ENCODE results near the gene HUS1.
"Not testable (repeated sequence)": the region's sequence is repeated elsewhere in the genome, so short reads cannot be mapped to it uniquely, and the experiment has no call there.

The HUS1 gene

DNA sequence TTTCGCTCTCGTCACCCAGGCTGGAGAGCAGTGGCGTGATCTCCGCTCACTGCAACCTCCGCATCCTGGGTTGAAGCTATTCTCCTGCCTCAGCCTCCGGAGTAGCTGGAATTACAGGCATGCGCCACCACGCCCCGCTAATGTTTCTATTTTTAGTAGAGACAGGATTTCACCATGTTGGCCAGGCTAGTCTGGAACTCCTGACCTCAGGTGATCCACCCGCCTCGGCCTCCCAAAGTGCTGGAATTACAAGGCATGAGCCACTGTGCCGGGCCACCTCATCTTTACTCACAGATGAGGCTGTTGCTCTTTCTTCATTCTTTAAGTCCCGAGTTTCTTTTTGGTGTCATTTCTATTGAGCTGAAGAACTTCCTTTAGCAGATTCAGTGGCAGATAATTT is 20.7 kb upstream of the HUS1 start:
- not testable (repeated sequence) for H3K36me3 ChIP-seq (ENCODE audit: control insufficient read depth in 1 of 2, insufficient read depth in 2 of 2, low read length in 2 of 2); H3K27me3 ChIP-seq (ENCODE audit: low read depth, low read length); H3K27ac ChIP-seq (ENCODE audit: low read length); H3K9me3 ChIP-seq (ENCODE audit: control insufficient read depth in 1 of 2, low read length in 2 of 2); H3K4me1 ChIP-seq (ENCODE audit: control insufficient read depth in 1 of 2, insufficient read depth in 2 of 2, low read length in 2 of 2); H3K4me3 ChIP-seq (ENCODE audit: low read depth in 1 of 2, low read length in 2 of 2)

DNA sequence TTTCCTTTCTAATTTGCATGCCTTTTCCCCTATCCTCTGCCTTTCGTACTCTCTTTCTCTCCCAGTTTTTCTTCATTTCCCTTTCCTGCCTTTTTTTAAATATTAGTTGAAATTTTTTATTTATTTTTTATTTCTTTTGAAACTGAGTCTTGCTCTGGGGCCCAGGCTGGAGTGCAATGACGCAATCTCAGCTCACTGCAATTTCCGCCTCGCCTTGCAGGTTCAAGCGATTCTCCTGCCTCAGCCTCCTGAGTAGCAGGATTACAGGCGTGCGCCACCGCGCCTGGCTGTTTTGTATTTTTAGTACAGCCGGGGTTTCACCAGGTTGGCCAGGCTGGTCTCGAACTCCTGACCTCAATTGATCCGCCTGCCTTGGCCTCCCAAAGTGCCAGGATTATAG is 20.0 kb upstream of the HUS1 start:
- no peaks in the 10 kb centered on the region for H3K4me1 ChIP-seq (ENCODE audit: control insufficient read depth in 1 of 2, insufficient read depth in 2 of 2, low read length in 2 of 2)
- H3K27ac ChIP-seq (ENCODE audit: low read length): no peak overlapping the region
- no peaks in the 10 kb centered on the region for H3K36me3 ChIP-seq (ENCODE audit: control insufficient read depth in 1 of 2, insufficient read depth in 2 of 2, low read length in 2 of 2)
- no peaks in the 10 kb centered on the region for H3K9me3 ChIP-seq (ENCODE audit: control insufficient read depth in 1 of 2, low read length in 2 of 2)
- H3K27me3 ChIP-seq (ENCODE audit: low read depth, low read length): no peaks in the 10 kb centered on the region
- no peak overlapping the region for H3K4me3 ChIP-seq (ENCODE audit: low read depth in 1 of 2, low read length in 2 of 2)

DNA sequence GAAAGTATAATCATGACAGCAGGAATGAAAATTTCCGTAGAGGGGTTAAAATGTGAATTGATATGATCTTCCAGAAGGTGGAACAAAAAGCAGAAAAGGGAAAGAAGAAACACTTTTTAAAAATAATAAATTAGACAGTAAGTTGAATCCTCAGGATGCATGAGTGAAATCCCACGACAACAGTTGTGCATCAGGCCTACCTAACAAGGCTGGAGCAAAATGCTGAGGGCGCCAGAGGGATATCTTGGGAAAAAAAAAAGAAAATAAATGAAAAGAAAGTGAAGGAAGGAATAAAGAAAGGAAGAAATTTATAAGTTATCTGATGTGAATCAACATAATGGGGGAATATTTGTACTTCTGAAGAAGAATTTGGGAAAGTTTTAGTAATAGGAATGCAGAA is 13.0 kb upstream of the HUS1 start:
- H3K9me3 ChIP-seq (ENCODE audit: control insufficient read depth in 1 of 2, low read length in 2 of 2): no peaks in the 10 kb centered on the region
- no peaks in the 10 kb centered on the region for H3K36me3 ChIP-seq (ENCODE audit: control insufficient read depth in 1 of 2, insufficient read depth in 2 of 2, low read length in 2 of 2)
- no peaks in the 10 kb centered on the region for H3K4me1 ChIP-seq (ENCODE audit: control insufficient read depth in 1 of 2, insufficient read depth in 2 of 2, low read length in 2 of 2)
- no peaks in the 10 kb centered on the region for H3K27me3 ChIP-seq (ENCODE audit: low read depth, low read length)
- peak overlapping the region; percentile 75 for H3K27ac ChIP-seq (ENCODE audit: low read length)
- peak overlapping the region; percentile 69 to 70 for H3K4me3 ChIP-seq (ENCODE audit: low read depth in 1 of 2, low read length in 2 of 2)

DNA sequence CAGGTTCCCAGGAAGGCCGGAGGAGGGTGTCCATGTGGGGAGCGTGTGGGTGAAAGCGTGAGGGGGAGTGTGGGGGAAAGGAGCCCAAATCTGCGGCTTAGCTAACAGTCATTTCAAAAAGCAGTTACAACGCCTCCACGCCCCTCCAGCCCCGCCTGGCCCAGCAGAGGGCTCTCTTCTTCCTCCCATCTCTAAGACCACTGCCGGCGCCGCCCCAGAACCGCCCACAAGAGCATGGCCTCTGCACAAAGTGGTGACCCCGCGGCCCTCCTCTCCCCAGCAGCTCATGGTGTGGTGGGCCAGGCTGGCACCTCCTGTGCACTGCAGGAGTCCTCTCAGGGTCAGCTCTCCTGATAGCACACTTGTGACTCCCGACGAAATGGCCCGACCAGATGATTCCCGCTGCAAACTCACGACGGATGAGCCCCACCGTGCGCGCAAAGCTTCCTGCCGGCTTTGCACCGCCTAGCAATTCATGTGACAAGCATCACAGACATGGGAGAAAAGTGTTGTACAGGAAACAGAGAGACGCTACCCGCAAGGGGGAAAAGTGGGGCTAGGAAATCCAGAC is 12.4 kb upstream of the HUS1 start:
- H3K4me3 ChIP-seq (ENCODE audit: low read depth in 1 of 2, low read length in 2 of 2): peak overlapping the region; percentile 69 to 70
- H3K27me3 ChIP-seq (ENCODE audit: low read depth, low read length): no peaks in the 10 kb centered on the region
- H3K27ac ChIP-seq (ENCODE audit: low read length): peak overlapping the region; percentile 75
- no peaks in the 10 kb centered on the region for H3K9me3 ChIP-seq (ENCODE audit: control insufficient read depth in 1 of 2, low read length in 2 of 2)
- no peaks in the 10 kb centered on the region for H3K4me1 ChIP-seq (ENCODE audit: control insufficient read depth in 1 of 2, insufficient read depth in 2 of 2, low read length in 2 of 2)
- H3K36me3 ChIP-seq (ENCODE audit: control insufficient read depth in 1 of 2, insufficient read depth in 2 of 2, low read length in 2 of 2): no peaks in the 10 kb centered on the region

DNA sequence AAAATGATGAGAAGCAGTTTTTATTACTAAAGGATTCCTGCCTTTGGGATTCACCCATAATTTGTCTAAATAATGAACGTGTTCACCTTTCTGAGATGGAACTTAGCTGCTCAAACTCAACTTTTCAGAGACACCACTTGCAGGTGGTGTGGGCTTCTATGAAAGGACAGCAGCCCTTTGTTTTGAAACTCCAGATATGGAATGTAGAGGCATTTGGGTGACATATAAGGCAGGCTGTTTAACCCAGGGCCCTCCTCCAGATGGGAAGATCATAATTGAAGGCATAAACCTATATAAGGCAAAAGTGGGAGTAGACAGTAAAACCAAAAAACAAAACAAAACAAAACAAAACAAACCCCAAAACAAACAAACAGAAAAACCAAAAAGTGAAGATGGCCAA is 11.9 kb upstream of the HUS1 start:
- Histone ChIP-seq H3K4me1 (ENCODE audit: control insufficient read depth in 1 of 2, insufficient read depth in 2 of 2, low read length in 2 of 2) (no peaks in the 10 kb centered on the region), H3K27ac (ENCODE audit: low read length) (no peak overlapping the region), H3K36me3 (ENCODE audit: control insufficient read depth in 1 of 2, insufficient read depth in 2 of 2, low read length in 2 of 2) (no peaks in the 10 kb centered on the region), H3K4me3 (ENCODE audit: low read depth in 1 of 2, low read length in 2 of 2) (peak overlapping the region in 1 of 2 donors; percentile 69), H3K9me3 (ENCODE audit: control insufficient read depth in 1 of 2, low read length in 2 of 2) (no peaks in the 10 kb centered on the region), H3K27me3 (ENCODE audit: low read depth, low read length) (no peaks in the 10 kb centered on the region)

DNA sequence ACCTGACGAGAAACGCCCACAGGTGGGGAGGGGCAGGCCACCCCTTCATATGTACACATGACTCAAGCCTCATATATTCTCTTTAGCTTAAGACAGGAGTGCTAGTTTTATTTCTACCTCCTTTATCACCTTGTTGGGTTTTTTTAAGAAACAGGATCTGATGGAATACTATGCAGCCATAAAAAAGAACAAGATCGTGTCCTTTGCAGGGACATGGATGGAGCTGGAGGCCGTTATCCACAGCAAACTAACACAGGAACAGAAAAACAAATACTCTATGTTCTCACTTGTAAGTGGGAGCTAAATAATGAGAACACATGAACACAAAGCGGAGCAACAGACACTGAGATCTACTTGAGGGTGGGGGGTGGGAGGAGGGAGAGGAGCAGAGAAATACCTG is 11.2 kb upstream of the HUS1 start:
- no peak overlapping the region for H3K4me3 ChIP-seq (ENCODE audit: low read depth in 1 of 2, low read length in 2 of 2)
- H3K4me1 ChIP-seq (ENCODE audit: control insufficient read depth in 1 of 2, insufficient read depth in 2 of 2, low read length in 2 of 2): no peaks in the 10 kb centered on the region
- H3K27ac ChIP-seq (ENCODE audit: low read length): no peak overlapping the region
- no peaks in the 10 kb centered on the region for H3K27me3 ChIP-seq (ENCODE audit: low read depth, low read length)
- no peaks in the 10 kb centered on the region for H3K9me3 ChIP-seq (ENCODE audit: control insufficient read depth in 1 of 2, low read length in 2 of 2)
- no peaks in the 10 kb centered on the region for H3K36me3 ChIP-seq (ENCODE audit: control insufficient read depth in 1 of 2, insufficient read depth in 2 of 2, low read length in 2 of 2)

DNA sequence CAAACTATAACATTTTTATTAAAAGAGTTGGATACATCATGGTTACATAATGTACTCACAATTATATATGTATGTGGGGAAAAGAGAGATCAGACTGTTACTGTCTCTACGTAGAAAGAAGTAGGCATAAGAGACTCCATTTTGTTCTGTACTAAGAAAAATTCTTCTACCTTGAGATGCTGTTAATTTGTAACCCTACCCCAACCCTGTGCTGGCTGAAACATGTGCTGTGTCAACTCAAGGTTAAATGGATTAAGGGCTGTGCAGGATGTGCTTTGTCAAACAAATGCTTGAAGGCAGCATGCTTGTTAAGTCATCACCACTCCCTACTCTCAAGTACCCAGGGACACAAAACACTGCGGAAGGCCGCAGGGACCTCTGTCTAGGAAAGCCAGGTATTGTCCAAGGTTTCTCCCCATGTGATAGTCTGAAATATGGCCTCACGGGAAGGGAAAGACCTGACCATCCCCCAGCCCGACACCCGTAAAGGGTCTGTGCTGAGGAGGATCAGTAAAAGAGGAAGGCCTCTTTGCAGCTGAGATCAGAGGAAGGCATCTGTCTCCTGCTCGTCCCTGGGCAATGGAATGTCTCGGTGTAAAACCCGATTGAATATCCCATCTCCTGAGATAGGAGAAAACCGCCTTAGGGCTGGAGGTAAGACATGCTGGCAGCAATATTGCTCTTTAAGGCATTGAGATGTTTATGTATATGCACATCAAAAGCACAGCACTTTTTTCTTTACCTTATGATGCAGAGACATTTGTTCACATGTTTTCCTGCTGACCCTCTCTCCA is 10.4 kb upstream of the HUS1 start:
- H3K4me1 ChIP-seq (ENCODE audit: control insufficient read depth in 1 of 2, insufficient read depth in 2 of 2, low read length in 2 of 2); H3K36me3 ChIP-seq (ENCODE audit: control insufficient read depth in 1 of 2, insufficient read depth in 2 of 2, low read length in 2 of 2); H3K9me3 ChIP-seq (ENCODE audit: control insufficient read depth in 1 of 2, low read length in 2 of 2): not testable (repeated sequence)

DNA sequence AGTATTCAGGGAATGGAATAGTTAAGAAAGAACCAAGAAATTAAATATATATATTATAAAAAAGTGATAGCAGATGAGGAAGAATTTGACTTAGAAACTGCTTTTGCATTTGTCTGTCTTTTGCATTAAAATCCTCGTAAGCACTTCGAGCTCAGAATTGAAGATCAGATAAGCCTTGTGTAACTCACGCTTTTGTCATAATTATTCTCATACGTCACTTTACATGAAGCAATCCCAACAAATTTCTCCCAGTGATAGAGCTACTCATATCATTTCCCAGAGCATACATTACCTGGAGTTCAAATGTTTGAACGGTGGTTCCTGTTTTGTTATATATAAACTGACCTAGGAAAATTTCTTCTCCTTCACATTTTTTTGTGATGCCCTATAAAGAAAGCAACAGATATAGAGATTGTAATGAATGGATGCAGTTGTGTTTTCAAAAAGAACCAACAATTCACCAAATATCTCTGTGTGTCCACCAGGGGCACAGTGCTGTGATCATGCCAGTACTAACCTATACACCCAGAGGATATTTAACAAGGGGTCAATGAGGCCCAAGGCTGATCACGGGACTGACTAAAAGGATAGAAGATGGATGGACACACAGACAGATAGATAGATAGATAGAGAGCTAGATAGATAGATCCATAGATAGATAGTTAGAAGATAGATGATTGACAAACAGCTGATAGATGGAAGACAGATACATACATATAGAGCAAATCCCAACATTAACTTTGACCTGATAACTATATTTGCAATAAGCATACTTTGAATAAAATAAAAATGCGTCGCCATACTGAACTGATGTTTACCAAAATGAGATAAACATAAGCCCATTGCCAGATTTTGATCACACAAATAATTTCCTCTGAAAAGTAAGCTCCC is 9.3 kb upstream of the HUS1 start:
- Histone ChIP-seq H3K27me3 (ENCODE audit: low read depth, low read length) (no peaks in the 10 kb centered on the region), H3K9me3 (ENCODE audit: control insufficient read depth in 1 of 2, low read length in 2 of 2) (no peaks in the 10 kb centered on the region), H3K4me3 (ENCODE audit: low read depth in 1 of 2, low read length in 2 of 2) (no peak overlapping the region), H3K4me1 (ENCODE audit: control insufficient read depth in 1 of 2, insufficient read depth in 2 of 2, low read length in 2 of 2) (no peaks in the 10 kb centered on the region), H3K36me3 (ENCODE audit: control insufficient read depth in 1 of 2, insufficient read depth in 2 of 2, low read length in 2 of 2) (no peaks in the 10 kb centered on the region), H3K27ac (ENCODE audit: low read length) (no peak overlapping the region)

More for the DNA sequence above, 10.4 kb upstream of the HUS1 start:
- not testable (repeated sequence) for H3K4me3 ChIP-seq (ENCODE audit: low read depth in 1 of 2, low read length in 2 of 2); H3K27me3 ChIP-seq (ENCODE audit: low read depth, low read length); H3K27ac ChIP-seq (ENCODE audit: low read length)

DNA sequence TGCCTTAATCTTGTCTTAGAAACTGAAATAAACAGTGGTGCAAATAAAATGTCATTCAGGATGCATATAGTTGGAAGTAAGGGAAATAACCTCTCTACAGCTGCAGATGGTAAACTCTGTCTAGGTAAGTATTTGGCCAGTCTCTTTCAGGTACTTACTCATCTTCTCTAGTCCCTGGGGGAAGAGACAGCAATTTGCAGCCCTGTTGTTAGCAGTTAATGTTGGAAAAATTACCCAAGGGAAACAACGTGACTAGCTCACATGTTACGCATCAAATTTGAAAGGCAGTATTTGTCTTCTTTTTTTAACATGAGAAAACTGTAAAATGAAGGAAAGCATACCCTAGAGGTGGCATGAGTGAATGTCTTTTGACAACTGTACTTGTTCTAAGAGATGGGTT is 3.2 kb upstream of the HUS1 start:
- no peaks in the 10 kb centered on the region for H3K9me3 ChIP-seq (ENCODE audit: control insufficient read depth in 1 of 2, low read length in 2 of 2)
- H3K4me1 ChIP-seq (ENCODE audit: control insufficient read depth in 1 of 2, insufficient read depth in 2 of 2, low read length in 2 of 2): peaks cover 4 to 11% of the 10 kb centered on the region in 2 donors
- no peaks in the 10 kb centered on the region for H3K27me3 ChIP-seq (ENCODE audit: low read depth, low read length)
- H3K27ac ChIP-seq (ENCODE audit: low read length): no peak overlapping the region
- H3K36me3 ChIP-seq (ENCODE audit: control insufficient read depth in 1 of 2, insufficient read depth in 2 of 2, low read length in 2 of 2): peaks cover 0 to 8% of the 10 kb centered on the region in 2 donors
- H3K4me3 ChIP-seq (ENCODE audit: low read depth in 1 of 2, low read length in 2 of 2): no peak overlapping the region

DNA sequence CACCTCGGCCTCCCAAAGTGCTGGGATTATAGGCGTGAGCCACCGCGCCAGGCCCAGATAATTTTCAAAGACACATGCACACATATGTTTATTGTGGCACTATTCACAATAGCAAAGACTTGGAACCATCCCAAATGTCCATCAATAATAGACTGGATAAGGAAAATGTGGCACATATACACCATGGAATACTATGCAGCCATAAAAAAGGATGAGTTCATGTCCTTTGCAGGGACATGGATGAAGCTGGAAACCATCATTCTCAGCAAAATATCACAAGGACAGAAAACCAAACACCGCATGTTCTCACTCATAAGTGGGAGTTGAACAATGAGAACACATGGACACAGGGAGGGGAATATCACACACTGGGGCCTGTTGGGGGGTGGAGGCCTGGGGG is 1.2 kb upstream of the HUS1 start:
- not testable (repeated sequence) for H3K9me3 ChIP-seq (ENCODE audit: control insufficient read depth in 1 of 2, low read length in 2 of 2); H3K27ac ChIP-seq (ENCODE audit: low read length)

DNA sequence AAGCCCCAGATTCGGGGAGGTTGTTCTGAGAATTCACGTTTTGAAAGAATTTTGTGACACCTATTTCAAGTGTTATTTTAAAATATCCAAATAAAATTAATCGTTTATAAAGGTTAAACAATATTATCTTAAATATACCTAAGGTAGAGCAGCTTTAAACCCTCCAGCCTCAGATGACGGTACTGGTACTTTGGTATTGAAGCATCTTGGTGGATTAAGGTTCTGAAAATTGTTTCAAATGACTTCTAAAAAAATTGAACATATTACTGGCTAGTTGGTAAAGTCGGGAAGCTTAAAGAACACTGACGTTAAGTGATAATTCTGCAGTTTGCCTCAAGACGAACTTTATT is 392 bp upstream of the HUS1 start:
- no peaks in the 10 kb centered on the region for H3K9me3 ChIP-seq (ENCODE audit: control insufficient read depth in 1 of 2, low read length in 2 of 2)
- H3K27me3 ChIP-seq (ENCODE audit: low read depth, low read length): no peaks in the 10 kb centered on the region
- H3K36me3 ChIP-seq (ENCODE audit: control insufficient read depth in 1 of 2, insufficient read depth in 2 of 2, low read length in 2 of 2): peaks cover 17 to 36% of the 10 kb centered on the region in 2 donors
- peak overlapping the region; percentile 88 to 99 for H3K4me3 ChIP-seq (ENCODE audit: low read depth in 1 of 2, low read length in 2 of 2)
- H3K4me1 ChIP-seq (ENCODE audit: control insufficient read depth in 1 of 2, insufficient read depth in 2 of 2, low read length in 2 of 2): peaks cover 4 to 11% of the 10 kb centered on the region in 2 donors
- H3K27ac ChIP-seq (ENCODE audit: low read length): peak overlapping the region; percentile 56

More for the DNA sequence above, 1.2 kb upstream of the HUS1 start:
- Histone ChIP-seq H3K36me3 (ENCODE audit: control insufficient read depth in 1 of 2, insufficient read depth in 2 of 2, low read length in 2 of 2) (peaks cover 13 to 27% of the 10 kb centered on the region in 2 donors), H3K4me1 (ENCODE audit: control insufficient read depth in 1 of 2, insufficient read depth in 2 of 2, low read length in 2 of 2) (peaks cover 4 to 11% of the 10 kb centered on the region in 2 donors)
- H3K27me3 ChIP-seq (ENCODE audit: low read depth, low read length); H3K4me3 ChIP-seq (ENCODE audit: low read depth in 1 of 2, low read length in 2 of 2): not testable (repeated sequence)
